Parathyroid adenoma (tissue), 2 donors: Measurements from ENCODE around the gene GJC2.
"Not testable (repeated sequence)": the region's sequence is repeated elsewhere in the genome, so short reads cannot be mapped to it uniquely, and the experiment has no call there.

Source experiments
- H2AFZ ChIP-seq: fragments of 300-600 bp; sonication (generic); one replicate; pipeline ENCODE4 v1.7.0; 2017; ENCODE audit warnings: antibody characterized with exemption, mild to moderate bottlenecking
- H3K27ac ChIP-seq: fragments of 300-600 bp; sonication (generic); one replicate; pipeline ENCODE4 v1.7.0; 2017
- H3K27me3 ChIP-seq: fragments of 300-600 bp; sonication (generic); one replicate; pipeline ENCODE4 v1.7.0; 2017; ENCODE audit warnings: low read length; ENCODE audit not compliant: control insufficient read depth, insufficient read depth
- H3K36me3 ChIP-seq: fragments of 300-600 bp; sonication (generic); one replicate; pipeline ENCODE4 v1.7.0; 2017; ENCODE audit warnings: low read length; ENCODE audit not compliant: control insufficient read depth, insufficient read depth
- H3K4me1 ChIP-seq: fragments of 300-600 bp; sonication (generic); one replicate; pipeline ENCODE4 v1.7.0; 2017; ENCODE audit warnings: control low read depth
- H3K4me2 ChIP-seq: fragments of 300-600 bp; sonication (generic); one replicate; pipeline ENCODE4 v1.7.0; 2017; ENCODE audit warnings: low read length
- H3K4me3 ChIP-seq: fragments of 300-600 bp; sonication (generic); one replicate; pipeline ENCODE4 v1.7.0; 2017; ENCODE audit warnings: low read depth, low read length
- H3K79me2 ChIP-seq: fragments of 300-600 bp; sonication (generic); one replicate; pipeline ENCODE4 v1.7.0; 2017; ENCODE audit warnings: control low read depth
- H3K9ac ChIP-seq: fragments of 300-600 bp; sonication (generic); one replicate; pipeline ENCODE4 v1.7.0; 2017; ENCODE audit warnings: mild to moderate bottlenecking
- H3K9me3 ChIP-seq: fragments of 300-600 bp; sonication (generic); one replicate; pipeline ENCODE4 v1.7.0; 2017; ENCODE audit warnings: low read length; ENCODE audit not compliant: control insufficient read depth
- CTCF ChIP-seq: fragments of 300-600 bp; sonication (generic); IDR thresholded peaks from one replicate; pipeline ENCODE4 v1.7.0; 2017; ENCODE audit warnings: antibody characterized with exemption, mild to moderate bottlenecking
- donor health status: primary hyperparathyroidism.

GJC2 gene

GRCh38 chr1:228109073-228109961 is 40.4 kb upstream of the GJC2 start, which contains the start of gene MRPL55:
MRPL55 (minus strand) TSS chr1:228109299; CDS start chr1:228108260, 1,039 bp downstream.
- no peaks in the 10 kb centered on the region for H3K27me3 ChIP-seq
- H3K9ac ChIP-seq = peak within 1 kb of the TSS; percentile 91
- peak within 1 kb of the TSS; percentile 94 for H3K27ac ChIP-seq
- H3K36me3 ChIP-seq = no peaks in the 10 kb centered on the region
- H3K4me1 ChIP-seq = peaks cover 6% of the 10 kb centered on the region
- peak within 1 kb of the TSS; percentile 96 for H2AFZ ChIP-seq
- H3K9me3 ChIP-seq = no peaks in the 10 kb centered on the region
- peak within 1 kb of the TSS; percentile 98 for H3K4me2 ChIP-seq
- TF ChIP-seq CTCF = no peak
- H3K4me3 ChIP-seq = peak within 1 kb of the TSS; percentile 91
- no peaks in the 10 kb centered on the region for H3K79me2 ChIP-seq

GRCh38 chr1:228109962-228110488 is 39.7 kb upstream of the GJC2 start:
- Histone ChIP-seq H3K4me2 (peak overlapping the region; percentile 83), H3K27me3 (no peaks in the 10 kb centered on the region), H3K27ac (peak overlapping the region; percentile 94), H3K36me3 (no peaks in the 10 kb centered on the region), H3K4me3 (peak overlapping the region; percentile 91), H2AFZ (peak overlapping the region; percentile 96), H3K79me2 (no peaks in the 10 kb centered on the region), H3K9ac (peak overlapping the region; percentile 91), H3K9me3 (no peaks in the 10 kb centered on the region), H3K4me1 (peaks cover 6% of the 10 kb centered on the region)
- TF ChIP-seq CTCF = no peak

GRCh38 chr1:228110556-228110955 is 39.2 kb upstream of the GJC2 start:
- TF ChIP-seq CTCF = no peak
- no peaks in the 10 kb centered on the region for H3K27me3 ChIP-seq
- no peaks in the 10 kb centered on the region for H3K9me3 ChIP-seq
- H3K4me2 ChIP-seq = peak overlapping the region; percentile 83
- H3K9ac ChIP-seq = no peak overlapping the region
- H2AFZ ChIP-seq = peak overlapping the region; percentile 96
- peaks cover 6% of the 10 kb centered on the region for H3K4me1 ChIP-seq
- H3K4me3 ChIP-seq = peak overlapping the region; percentile 91
- no peaks in the 10 kb centered on the region for H3K79me2 ChIP-seq
- no peaks in the 10 kb centered on the region for H3K36me3 ChIP-seq
- H3K27ac ChIP-seq = peak overlapping the region; percentile 94

GRCh38 chr1:228111315-228111714 is 38.4 kb upstream of the GJC2 start:
- H3K27me3 ChIP-seq, H3K27ac ChIP-seq, H2AFZ ChIP-seq, H3K4me1 ChIP-seq, H3K36me3 ChIP-seq, H3K9me3 ChIP-seq, H3K4me2 ChIP-seq, H3K4me3 ChIP-seq, H3K79me2 ChIP-seq, H3K9ac ChIP-seq: not testable (repeated sequence)

- H3K4me2 ChIP-seq = no peak overlapping the region
- no peaks in the 10 kb centered on the region for H3K79me2 ChIP-seq
- H3K4me3 ChIP-seq = no peak overlapping the region
- H2AFZ ChIP-seq = no peak overlapping the region
- H3K9ac ChIP-seq = no peak overlapping the region
- TF ChIP-seq CTCF = no peak
- H3K27ac ChIP-seq = no peak overlapping the region
- H3K36me3 ChIP-seq = no peaks in the 10 kb centered on the region
- H3K9me3 ChIP-seq = no peaks in the 10 kb centered on the region
- H3K27me3 ChIP-seq = no peaks in the 10 kb centered on the region
- H3K4me1 ChIP-seq = peaks cover 6% of the 10 kb centered on the region
Observed at GRCh38 chr1:228112167-228112566, 37.6 kb upstream of the GJC2 start.
